ENCODE results near the gene SH3RF3. TPM values are rescaled to one million over a fixed set of nuclear protein-coding genes. Genes with fewer than 3 reads are reported as not detected.

Gene SH3RF3
- total and polyA plus RNA-seq, 2 of the 13 experiments (the other 11 are each of a cell fraction or from before 2014, with no cell fraction given), result 0.04 TPM; not detected in 1

- no peaks in the 10 kb centered on the region for H3K9me3 ChIP-seq (ENCODE audit: low read length)
- H3K4me1 ChIP-seq (ENCODE audit: insufficient read depth, low read length), result peaks cover 35% of the 10 kb centered on the region
- H3K36me3 ChIP-seq (replicated peaks in 1 of 2; ENCODE audit: control insufficient read depth in 1 of 2, insufficient read depth in 2 of 2, low read length in 2 of 2), result no peaks in the 10 kb centered on the region
- no peak overlapping the region for H2AFZ ChIP-seq (ENCODE audit: low read length)
- intact Hi-C loops (cut with micrococcal nuclease; ENCODE audit: unreplicated experiment) (no loop called here), in situ Hi-C loops (cut with HindIII; ENCODE audit: extremely low pct_ligation_motif_present, low pct_unique_long_range_greater_than_20kb) (loop anchor here (5.0 kb wide), 1 partner anchor 185 kb away; no protein-coding TSS in a partner anchor)
- H3K27ac ChIP-seq (ENCODE audit: extremely low read length, insufficient read depth, low read length), result no peak overlapping the region
- H3K79me2 ChIP-seq (ENCODE audit: insufficient read depth, low read length), result no peaks in the 10 kb centered on the region
- H3K4me2 ChIP-seq (ENCODE audit: low read depth, low read length), result no peak overlapping the region
- ATAC-seq (no peak), FAIRE-seq (no peak), DNase-seq (ENCODE audit: low spot score) (no peak)
- H3K9ac ChIP-seq (ENCODE audit: insufficient read depth, low read depth, low read length), result no peak overlapping the region
- BruUV-seq (replicated peaks), result no TSS peak
- H4K20me1 ChIP-seq (ENCODE audit: insufficient read depth, low read length), result no peaks in the 10 kb centered on the region
- 39% methylated on average over 5 of the region's 5 CpGs for WGBS (ENCODE audit: low lambda C conversion rate)
- no peak overlapping the region for H3K4me3 ChIP-seq (replicated peaks in 1 of 3; ENCODE audit: insufficient read depth in 1 of 3, low read depth in 2 of 3, low read length in 3 of 3)
- H3K27me3 ChIP-seq (ENCODE audit: control insufficient read depth in 1 of 2, insufficient read depth in 2 of 2, low read length in 2 of 2), result peaks cover 9 to 59% of the 10 kb centered on the region in 2 experiments
- TF ChIP-seq, protein P1, sequence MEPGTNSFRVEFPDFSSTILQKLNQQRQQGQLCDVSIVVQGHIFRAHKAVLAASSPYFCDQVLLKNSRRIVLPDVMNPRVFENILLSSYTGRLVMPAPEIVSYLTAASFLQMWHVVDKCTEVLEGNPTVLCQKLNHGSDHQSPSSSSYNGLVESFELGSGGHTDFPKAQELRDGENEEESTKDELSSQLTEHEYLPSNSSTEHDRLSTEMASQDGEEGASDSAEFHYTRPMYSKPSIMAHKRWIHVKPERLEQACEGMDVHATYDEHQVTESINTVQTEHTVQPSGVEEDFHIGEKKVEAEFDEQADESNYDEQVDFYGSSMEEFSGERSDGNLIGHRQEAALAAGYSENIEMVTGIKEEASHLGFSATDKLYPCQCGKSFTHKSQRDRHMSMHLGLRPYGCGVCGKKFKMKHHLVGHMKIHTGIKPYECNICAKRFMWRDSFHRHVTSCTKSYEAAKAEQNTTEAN (CRISPR knock-in tag; conservative IDR thresholded peaks at IDR 0.05), result no peak
- no peak for TF ChIP-seq NR1H2 (CRISPR knock-in tag; IDR thresholded peaks at IDR 0.05; ENCODE audit: borderline replicate concordance, low read depth)
- TF ChIP-seq, protein P2, sequence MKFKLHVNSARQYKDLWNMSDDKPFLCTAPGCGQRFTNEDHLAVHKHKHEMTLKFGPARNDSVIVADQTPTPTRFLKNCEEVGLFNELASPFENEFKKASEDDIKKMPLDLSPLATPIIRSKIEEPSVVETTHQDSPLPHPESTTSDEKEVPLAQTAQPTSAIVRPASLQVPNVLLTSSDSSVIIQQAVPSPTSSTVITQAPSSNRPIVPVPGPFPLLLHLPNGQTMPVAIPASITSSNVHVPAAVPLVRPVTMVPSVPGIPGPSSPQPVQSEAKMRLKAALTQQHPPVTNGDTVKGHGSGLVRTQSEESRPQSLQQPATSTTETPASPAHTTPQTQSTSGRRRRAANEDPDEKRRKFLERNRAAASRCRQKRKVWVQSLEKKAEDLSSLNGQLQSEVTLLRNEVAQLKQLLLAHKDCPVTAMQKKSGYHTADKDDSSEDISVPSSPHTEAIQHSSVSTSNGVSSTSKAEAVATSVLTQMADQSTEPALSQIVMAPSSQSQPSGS (CRISPR knock-in tag; IDR thresholded peaks at IDR 0.05), result no peak
- no peak for TF ChIP-seq POGK (CRISPR knock-in tag; conservative IDR thresholded peaks at IDR 0.05)
- no peak for TF ChIP-seq SALL2 (CRISPR knock-in tag; IDR thresholded peaks at IDR 0.05)
- TF ChIP-seq PAWR (CRISPR knock-in tag; IDR thresholded peaks at IDR 0.05; ENCODE audit: borderline replicate concordance), result no peak
- no peak for TF ChIP-seq GATAD2A (CRISPR knock-in tag; IDR thresholded peaks at IDR 0.05)
- POLR2A ChIA-PET, result no interaction called here
- CTCF ChIA-PET (ENCODE audit: low intra/inter-chr PET ratio, low total read pairs), result no interaction called here
Observed at GRCh38 chr2:109532728-109533076, 403.7 kb downstream of the SH3RF3 start.
